Stimulated activated CD4-positive, alpha-beta T cell treated with anti-CD3 and anti-CD28 coated beads, Interleukin-2, amount 100 ng/mL, for 4 hours (primary cell): ENCODE results near the gene CLK1.
"Not testable (repeated sequence)": the region's sequence is repeated elsewhere in the genome, so short reads cannot be mapped to it uniquely, and the experiment has no call there.

Experiments used
- DNase-seq: peaks from one replicate; pipeline ENCODE4 v3.0.0-alpha.2; 2020; ENCODE audit warnings: low read depth

Gene CLK1

DNA sequence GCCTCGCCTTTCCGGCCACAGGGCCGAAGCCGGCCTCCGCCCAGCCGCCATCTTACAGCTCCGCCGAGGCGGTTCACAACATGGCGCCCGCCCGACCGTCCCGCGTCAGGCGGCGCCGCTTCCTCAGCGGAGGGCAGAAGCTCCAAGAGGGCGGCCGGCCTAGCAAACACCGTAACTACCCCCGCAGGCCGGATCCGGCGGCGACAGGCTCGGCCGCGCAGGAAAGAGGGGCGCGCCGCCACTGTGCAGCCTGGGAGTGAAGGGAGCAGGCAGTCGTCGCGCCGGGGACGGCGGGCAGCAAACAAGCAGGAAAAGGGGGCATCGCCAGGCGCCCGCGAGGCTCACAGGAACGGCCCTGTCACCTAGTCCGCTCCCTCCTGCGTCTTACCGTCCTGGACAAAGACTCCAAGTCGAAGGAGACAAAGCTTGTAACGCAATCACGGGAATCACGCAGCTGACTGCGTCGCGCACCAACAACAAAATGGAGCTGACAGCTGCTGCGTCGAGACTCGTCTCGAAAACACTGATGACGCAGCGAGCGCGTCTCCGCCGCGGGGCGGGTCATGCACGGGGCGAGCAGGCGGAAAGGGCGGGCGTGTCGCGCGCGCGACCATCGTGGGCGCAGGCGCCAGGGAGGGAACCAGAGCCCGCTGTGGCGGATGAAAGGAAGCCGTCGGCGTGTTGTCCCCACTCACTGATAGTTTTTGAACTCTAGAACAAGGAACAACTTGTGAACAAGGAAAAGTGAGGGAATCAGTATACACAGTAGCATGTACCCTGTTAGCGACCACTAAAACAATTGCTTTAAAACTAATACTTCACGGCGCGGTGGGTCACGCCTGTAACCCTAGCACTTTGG, at the start of gene CLK1:
Gene CLK1 (minus strand): TSS at position 483 of the 859 bp plus-strand sequence. CDS start 2,796 bp downstream, outside the sequence.
- DNase-seq = peak; percentile 97

DNA sequence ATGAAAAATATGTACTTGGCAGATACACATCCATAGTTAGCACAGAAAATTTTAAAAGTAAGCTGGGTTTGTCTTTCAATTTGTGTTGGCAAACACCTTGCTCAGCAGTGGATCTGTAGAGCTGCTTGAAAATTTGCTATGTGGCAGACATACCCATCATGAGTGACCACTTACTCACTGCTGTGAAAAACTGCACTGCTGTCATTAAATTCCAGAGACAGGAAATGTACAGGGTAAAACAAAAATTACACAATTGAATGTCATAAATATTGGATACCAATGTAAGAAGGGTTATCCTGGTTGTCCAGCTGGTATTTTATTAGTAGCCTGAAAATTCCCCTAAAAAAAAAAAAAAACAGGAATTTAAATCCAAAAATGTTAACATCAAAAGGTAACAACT, 49.2 kb upstream of the CLK1 start:
- DNase-seq = no peak

DNA sequence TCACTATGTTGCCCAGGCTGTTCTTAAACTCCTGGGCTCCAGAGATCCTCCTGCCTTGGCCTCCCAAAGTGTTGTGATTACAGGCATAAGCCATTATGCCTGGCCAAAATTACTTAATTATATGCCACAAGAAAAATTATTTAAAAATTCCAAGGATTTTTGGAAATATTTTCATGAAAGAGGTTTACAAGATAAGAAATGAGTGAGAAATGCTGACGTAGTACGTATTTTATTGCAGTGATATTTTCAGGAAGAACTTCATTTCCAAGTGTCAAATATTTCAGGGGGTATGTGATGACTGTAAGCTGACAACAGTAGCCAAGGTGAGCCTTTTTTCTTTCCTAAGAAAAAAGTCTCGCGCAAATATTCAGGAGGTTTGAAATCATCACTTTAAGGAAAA, 45.5 kb upstream of the CLK1 start:
- no peak for DNase-seq

DNA sequence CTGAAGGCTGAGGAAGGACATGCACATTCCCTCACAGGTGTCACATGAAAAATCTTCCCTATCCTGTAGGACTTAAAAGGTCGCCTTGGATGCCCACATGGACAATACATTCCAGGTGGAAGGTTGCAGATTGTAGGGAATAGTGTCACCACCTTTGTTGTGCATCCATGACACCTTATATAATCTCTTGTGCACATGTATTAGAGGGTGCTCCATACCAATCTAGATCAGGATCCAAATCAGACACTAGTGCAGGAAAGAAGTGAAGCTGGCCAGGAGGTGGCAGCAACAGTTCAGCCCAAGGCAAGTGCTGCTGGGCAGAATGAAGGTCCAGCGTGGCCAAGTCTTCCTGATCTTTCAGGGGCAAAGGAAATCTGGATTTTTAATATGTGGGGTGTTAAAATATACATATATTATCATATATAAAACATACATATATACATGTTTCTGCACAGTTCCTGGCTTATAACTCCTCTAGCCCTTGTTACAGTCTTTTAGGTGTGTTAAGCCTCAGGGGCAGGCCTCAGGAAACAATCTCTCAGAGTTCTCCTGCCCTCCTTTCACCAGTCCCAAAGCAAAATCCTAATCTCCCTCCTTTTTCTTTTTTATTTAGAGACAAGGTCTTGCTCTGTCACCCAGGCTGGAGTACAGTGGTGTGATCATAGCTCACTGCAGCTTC, 41.3 kb upstream of the CLK1 start:
- DNase-seq = no peak

DNA sequence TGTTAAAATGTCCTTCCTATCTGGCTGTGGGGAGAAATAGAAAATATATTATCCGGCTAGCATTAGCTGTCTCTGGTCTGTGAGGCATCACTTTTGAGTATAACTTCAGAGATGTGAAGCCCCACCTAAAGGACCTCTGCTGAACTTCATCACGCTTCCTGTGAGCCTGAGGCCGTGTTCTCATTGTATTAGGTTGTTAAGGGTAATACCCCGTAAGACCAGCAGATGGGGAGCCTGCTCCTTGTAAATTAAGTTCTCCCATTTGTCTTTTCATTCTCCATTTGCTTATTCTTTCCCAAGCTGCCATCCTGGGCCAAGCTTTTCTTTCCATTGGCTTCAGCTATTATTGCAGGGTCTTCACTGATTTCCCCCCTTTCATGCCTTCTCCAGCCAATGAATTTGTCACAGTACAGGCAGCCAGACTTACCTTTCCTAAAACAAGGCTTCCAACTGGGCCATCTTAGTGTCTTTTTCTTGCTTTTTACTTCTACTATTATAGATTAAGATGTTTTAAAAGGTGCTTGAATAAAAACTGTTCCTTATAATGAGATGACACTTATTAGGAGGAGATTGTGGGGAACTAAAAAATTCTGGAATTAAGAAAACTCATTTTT, 37.1 kb upstream of the CLK1 start:
- peak; percentile 61 for DNase-seq

GRCh38 chr2:200899482-200899881, 35.0 kb upstream of the CLK1 start:
- DNase-seq = no peak

- DNase-seq = peak; percentile 94
These were observed 24.5 kb upstream of the CLK1 start, which contains the start of the genes NIF3L1 and PPIL3 for GRCh38 chr2:200888704-200889625. Gene NIF3L1 (plus strand): TSS chr2:200889371. CDS start chr2:200891944, 2,573 bp downstream. Gene PPIL3 (minus strand): TSS chr2:200889077. CDS start chr2:200887615, 1,462 bp downstream.

DNA sequence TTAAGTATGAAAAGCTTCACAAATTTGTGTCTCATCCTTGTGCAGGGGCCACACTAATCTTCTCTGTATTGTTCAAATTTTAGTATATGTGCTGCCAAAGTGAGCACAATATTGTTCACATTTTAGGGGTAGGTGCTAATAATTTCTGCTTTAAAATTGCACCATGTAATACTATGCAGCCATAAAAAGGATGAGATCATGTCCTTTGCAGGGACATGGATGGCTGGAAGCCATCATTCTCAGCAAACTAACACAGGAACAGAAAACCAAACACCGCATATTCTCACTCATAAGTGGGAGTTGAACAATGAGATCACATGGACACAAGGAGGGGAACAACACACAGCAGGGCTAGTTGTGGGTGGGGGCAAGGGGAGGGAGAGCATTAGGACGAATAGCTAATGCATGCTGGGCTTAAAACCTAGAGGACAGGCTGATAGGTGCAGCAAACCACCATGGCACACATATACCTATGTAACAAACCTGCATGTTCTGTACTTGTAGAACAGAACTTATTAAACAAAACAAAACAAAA, 17.3 kb upstream of the CLK1 start:
- DNase-seq = not testable (repeated sequence)

DNA sequence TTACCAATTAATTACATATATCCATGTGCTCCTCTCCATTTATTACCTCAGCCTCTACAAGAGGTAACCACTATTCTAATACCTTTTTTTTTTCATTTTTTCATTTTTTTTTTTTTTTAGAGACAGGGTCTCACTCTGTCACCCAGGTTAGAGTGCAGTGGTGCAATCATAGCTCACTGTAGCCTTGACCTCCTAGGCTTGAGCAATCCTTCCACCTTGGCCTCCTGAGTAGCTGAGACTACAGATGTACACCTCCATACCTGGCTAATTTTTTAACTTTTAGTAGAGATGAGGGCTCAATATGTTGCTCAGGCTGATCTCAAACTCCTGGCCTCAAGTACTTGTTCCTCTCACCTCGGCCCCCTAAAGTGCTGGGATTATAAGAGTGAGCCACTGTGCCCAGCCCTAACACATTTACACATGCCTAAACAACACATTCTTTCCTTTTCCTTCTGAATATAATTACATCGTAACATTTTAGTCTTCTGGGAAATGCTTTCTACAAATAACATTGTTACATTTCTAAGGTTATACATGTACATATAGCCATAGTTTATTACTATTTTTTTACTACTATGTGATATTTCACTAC, 13.9 kb upstream of the CLK1 start:
- DNase-seq = no peak

- DNase-seq = no peak
These were observed 13.0 kb upstream of the CLK1 start for GRCh38 chr2:200877443-200877842.

DNA sequence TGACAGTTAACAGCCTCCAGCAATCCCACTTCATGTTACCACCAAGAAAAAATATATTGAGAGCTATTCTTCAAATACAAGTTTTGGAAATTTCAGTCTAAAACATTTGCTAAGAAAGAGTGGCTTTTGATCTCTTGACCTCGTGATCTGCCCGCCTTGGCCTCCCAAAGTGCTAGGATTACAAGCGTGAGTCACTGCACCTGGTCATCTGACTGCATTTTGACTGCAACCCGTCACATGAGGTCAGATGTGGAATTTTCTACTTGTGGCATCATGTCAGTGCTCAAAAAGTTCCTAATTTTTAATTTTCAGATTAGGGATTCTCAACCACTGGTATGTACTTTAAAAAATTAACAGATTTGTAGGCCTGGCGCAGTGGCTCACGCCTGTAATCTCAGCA, 9.1 kb upstream of the CLK1 start:
- no peak for DNase-seq

GRCh38 chr2:200871151-200871550, 6.7 kb upstream of the CLK1 start:
- DNase-seq = no peak

DNA sequence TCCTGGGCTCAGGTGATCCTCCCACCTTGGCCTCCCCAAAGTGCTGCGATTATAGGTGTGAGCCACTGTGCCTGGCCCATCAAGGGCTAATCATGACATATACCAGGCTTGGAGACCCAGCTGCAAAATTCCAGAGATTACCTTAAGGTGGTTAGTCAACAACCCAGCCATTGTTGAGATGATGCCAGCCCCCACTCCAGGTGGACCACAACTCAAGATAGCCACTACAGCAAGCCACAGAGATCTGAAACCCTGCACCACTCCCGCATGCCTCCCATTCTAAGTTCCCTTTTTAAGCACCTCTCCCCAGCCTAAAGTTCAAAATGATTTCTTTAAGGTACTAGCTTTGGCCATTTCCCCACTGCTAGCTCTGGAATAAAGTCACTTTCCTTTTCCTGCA, 4.6 kb upstream of the CLK1 start:
- DNase-seq = no peak

DNA sequence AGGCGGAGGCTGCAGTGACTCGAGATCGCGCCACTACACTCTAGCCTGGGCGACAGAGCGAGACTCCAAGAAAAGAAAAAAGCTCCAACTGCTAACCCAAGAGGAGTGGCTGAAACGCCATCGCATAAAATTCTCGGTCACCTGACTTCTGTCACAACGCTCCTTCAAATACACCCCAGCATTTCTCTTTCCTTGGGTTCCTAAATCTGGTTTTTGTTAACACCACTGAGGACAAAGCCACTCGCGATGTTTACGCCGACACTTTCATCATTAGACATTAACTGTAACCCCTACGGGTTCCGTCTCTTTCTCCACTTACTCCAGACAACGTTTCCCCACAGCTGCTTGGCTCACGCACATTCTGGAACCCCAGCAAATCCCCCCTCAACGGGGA, 679 bp downstream of the CLK1 start:
- no peak for DNase-seq

- DNase-seq = peak; percentile 63
These were observed 1.9 kb downstream of the CLK1 start for GRCh38 chr2:200862532-200863000.

DNA sequence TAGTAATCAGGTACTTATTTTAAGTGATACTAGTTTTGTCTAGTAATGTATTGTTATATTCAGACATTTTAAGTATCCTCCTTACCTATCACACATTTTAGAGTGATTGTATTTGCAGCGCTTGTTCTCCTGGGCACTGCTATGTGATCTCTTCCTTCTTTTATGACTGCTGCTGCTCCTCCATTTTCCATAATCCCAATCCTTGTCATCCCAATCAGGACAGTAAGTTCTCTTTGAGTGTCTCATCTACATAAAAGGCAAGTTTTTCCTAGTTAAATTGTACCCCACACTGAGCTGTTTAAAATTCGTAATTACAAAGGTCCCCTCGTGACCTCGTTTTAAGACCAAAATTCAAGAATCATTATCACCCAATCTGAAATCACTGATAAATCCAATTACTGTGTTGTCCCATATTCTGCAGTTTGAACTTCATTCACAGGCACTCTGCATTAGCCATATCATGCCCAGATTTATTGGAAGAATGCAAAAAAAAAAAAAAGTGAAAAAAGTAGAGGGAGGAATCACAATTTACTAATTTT, 2.8 kb downstream of the CLK1 start:
- no peak for DNase-seq

DNA sequence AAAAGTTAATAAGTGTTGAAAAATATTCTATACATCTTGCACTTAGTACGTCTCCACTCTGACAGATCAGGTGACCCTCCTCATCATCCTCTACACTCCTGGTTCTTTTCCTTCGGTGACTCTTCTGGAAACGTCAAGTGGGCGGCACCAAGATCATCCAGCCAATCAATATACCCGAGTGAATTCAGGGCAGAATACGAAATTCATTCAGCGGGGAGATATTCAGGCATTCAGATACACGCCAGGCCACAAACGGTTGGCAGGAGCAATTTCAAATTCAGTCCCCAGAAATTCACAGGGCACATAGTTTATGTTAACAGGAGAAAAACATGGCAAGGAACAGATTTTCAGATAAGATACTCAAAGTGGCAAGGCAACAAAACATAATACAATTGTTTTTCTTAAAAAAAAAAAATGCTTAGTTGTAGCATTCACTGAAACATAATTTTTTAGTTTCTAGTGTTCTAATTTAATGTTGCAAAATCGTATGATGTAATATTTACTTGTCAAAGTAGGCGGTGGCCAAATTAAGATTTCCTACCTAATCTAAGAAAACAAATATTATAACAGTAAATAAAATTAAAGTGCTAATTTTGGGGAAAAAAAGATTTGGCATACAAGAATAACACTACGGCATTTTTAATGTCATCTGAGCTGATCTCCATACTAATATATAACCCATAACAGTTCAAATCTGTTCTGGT, 4.2 kb downstream of the CLK1 start:
- DNase-seq = no peak

DNA sequence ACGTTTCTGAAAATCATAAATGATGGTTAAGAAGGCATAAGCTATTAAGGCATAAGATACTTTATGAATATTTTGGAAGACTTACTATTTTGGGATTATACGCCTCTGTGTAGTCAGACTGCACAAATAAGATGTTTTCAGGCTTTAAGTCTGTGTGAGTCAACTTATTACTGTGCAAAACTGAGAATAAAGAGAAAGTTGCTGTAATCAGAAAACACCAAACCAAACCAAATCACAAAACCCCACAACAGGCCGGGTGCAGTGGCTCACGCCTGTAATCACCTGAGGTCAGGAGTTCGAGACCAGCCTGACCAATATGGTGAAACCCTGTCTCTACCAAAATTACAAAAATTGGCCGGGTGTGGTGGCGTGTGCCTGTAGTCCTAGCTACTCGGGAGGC, 7.7 kb downstream of the CLK1 start:
- DNase-seq = no peak

DNA sequence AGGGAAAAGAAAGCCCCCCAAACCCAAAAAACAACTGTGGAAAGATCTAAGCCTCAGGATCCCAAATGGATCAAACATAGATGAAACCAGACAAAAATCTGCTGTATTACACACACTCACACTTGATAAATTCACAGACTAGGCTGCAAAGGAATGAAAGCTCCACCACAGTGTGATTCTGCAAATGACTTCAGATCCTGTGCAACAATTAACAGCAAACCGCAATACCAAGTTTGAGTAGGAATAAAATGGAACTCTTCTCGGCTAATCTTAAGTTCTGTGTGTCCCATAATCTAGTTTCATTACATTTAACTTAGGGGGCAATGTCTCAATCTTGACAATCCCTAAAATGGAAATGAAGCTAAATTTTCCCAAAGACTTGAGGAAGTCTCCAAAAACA, 11.9 kb downstream of the CLK1 start:
- DNase-seq = no peak
